Measurements from ENCODE around the gene NFIX. TPM values are rescaled to one million over a fixed set of nuclear protein-coding genes. Genes with fewer than 3 reads are reported as not detected.
A peak's percentile ranks its signal among the peaks of the same experiment; 100 is the strongest.

NFIX gene
- total RNA-seq, 6 experiments from 2014 or later = 20.3 to 40.0 (median 26.7) TPM

GRCh38 chr19:13099073-13099999 is 104.1 kb downstream of the NFIX start:
- peak overlapping the region in 2 of 3 donors; percentile 2 to 24 for H3K4me3 ChIP-seq
- H3K4me1 ChIP-seq = peaks cover 0 to 32% (median 7%) of the 10 kb centered on the region in 4 donors
- no peaks in the 10 kb centered on the region for H3K9me3 ChIP-seq
- 29% methylated on average over 7 of the region's 77 CpGs for WGBS (ENCODE audit: insufficient coverage, low coverage, low lambda C conversion rate, missing lambda C conversion rate)
- peaks cover 0 to 3% (median 0%) of the 10 kb centered on the region in 4 donors for H3K36me3 ChIP-seq
- TF ChIP-seq CTCF (IDR thresholded peaks at IDR 0.05) (no peak), POLR2A (IDR thresholded peaks at IDR 0.05) (peak; percentile 23)
- peaks cover 0 to 6% of the 10 kb centered on the region in 2 donors for H3K27me3 ChIP-seq
- intact Hi-C loops (cut with DNase I) = loop anchor here in 1 of 2 donors (10.0 kb wide), 1 partner anchor 65 kb away; no protein-coding TSS in a partner anchor
- peak overlapping the region; percentile 72 to 87 (median 76) for H3K27ac ChIP-seq
- DNase-seq = peak; percentile 76 to 84 (median 83)
- peak; percentile 14 to 26 (median 20) for ATAC-seq

- H3K4me3 ChIP-seq = no peak overlapping the region
- peaks cover 0 to 6% of the 10 kb centered on the region in 2 donors for H3K27me3 ChIP-seq
- WGBS (ENCODE audit: insufficient coverage, low coverage, low lambda C conversion rate, missing lambda C conversion rate) = 71% methylated on average over 2 of the region's 12 CpGs
- H3K9me3 ChIP-seq = no peaks in the 10 kb centered on the region
- ATAC-seq = no peak
- no peak for TF ChIP-seq POLR2A (IDR thresholded peaks at IDR 0.05)
- no peak for DNase-seq
- H3K4me1 ChIP-seq = peaks cover 0 to 30% (median 7%) of the 10 kb centered on the region in 4 donors
- intact Hi-C loops (cut with DNase I) = loop anchor here in 1 of 2 donors (10.0 kb wide), 1 partner anchor 165 kb away; no protein-coding TSS in a partner anchor
- peak overlapping the region; percentile 72 to 87 (median 76) for H3K27ac ChIP-seq
- H3K36me3 ChIP-seq = peaks cover 0 to 2% (median 0%) of the 10 kb centered on the region in 4 donors
Measured at GRCh38 chr19:13100031-13100588, 104.8 kb downstream of the NFIX start.

- H3K27ac ChIP-seq = peak overlapping the region in 1 of 3 donors; percentile 10
- no peaks in the 10 kb centered on the region for H3K36me3 ChIP-seq
- TF ChIP-seq CTCF (IDR thresholded peaks at IDR 0.05) = peak in 3 of 4 donors; percentile 28 to 37 (median 33)
- no peak for TF ChIP-seq POLR2A (IDR thresholded peaks at IDR 0.05)
- no peak for ATAC-seq
- intact Hi-C loops (cut with DNase I) = loop anchor here in 1 of 2 donors (10.0 kb wide), 1 partner anchor 164 kb away; no protein-coding TSS in a partner anchor
- H3K4me3 ChIP-seq = peak overlapping the region in 1 of 3 donors; percentile 53
- H3K4me1 ChIP-seq = peaks cover 0 to 29% (median 7%) of the 10 kb centered on the region in 4 donors
- DNase-seq = no peak
- H3K9me3 ChIP-seq = no peaks in the 10 kb centered on the region
- WGBS (ENCODE audit: insufficient coverage, low coverage, low lambda C conversion rate, missing lambda C conversion rate) = 23% methylated on average over 9 of the region's 18 CpGs
- peaks cover 0 to 6% of the 10 kb centered on the region in 2 donors for H3K27me3 ChIP-seq
Measured at GRCh38 chr19:13100841-13101589, 105.7 kb downstream of the NFIX start.

- peak in 2 of 4 donors; percentile 2 for ATAC-seq
- H3K27me3 ChIP-seq = peaks cover 0 to 6% of the 10 kb centered on the region in 2 donors
Measured at GRCh38 chr19:13101590-13102415, 106.5 kb downstream of the NFIX start.

More at GRCh38 chr19:13101590-13102415, 106.5 kb downstream of the NFIX start:
- WGBS (ENCODE audit: insufficient coverage, low coverage, low lambda C conversion rate, missing lambda C conversion rate) = 38% methylated on average over 7 of the region's 7 CpGs
- Histone ChIP-seq H3K4me1 (peaks cover 0 to 21% (median 6%) of the 10 kb centered on the region in 4 donors), H3K36me3 (no peaks in the 10 kb centered on the region), H3K9me3 (no peaks in the 10 kb centered on the region), H3K4me3 (peak overlapping the region; percentile 31 to 53 (median 40)), H3K27ac (peak overlapping the region; percentile 47 to 87 (median 76))
- TF ChIP-seq CTCF (IDR thresholded peaks at IDR 0.05) = no peak
- no peak for TF ChIP-seq POLR2A (IDR thresholded peaks at IDR 0.05)
- intact Hi-C loops (cut with DNase I) = loop anchor here in 1 of 2 donors (10.0 kb wide), 1 partner anchor 163 kb away; no protein-coding TSS in a partner anchor
- DNase-seq = peak in 1 of 3 donors; percentile 49
